Thoracic aorta (tissue), 2 donors: Measurements from ENCODE around the gene ZNF470. TPM values are rescaled to one million over a fixed set of nuclear protein-coding genes. Genes with fewer than 3 reads are reported as not detected.

ENCODE experiments used
- ATAC-seq: fragments of 150-250 bp; one replicate; pipeline ENCODE4 v1.8.0; 2017; ENCODE audit warnings: low read depth; ENCODE audit not compliant: insufficient number of reproducible peaks, low FRiP score
- DNase-seq: peaks from one replicate; pipeline ENCODE4 v3.0.0-alpha.2; 2020; ENCODE audit warnings: low spot score
- H3K27ac ChIP-seq, 2 donors: fragments of 200-600 bp; sonication (generic); 1 replicate in 1 of 2; 2 replicates in 1 of 2; pipeline ENCODE4 v1.5.1; 2016; ENCODE audit warnings: mild to moderate bottlenecking in 2 of 2, moderate library complexity in 2 of 2
- H3K27me3 ChIP-seq: fragments of 200-600 bp; sonication (generic); replicated peaks from 2 replicates; pipeline ENCODE4 v1.6.0; 2016; ENCODE audit warnings: mild to moderate bottlenecking; ENCODE audit not compliant: insufficient read depth
- H3K36me3 ChIP-seq: fragments of 200-600 bp; sonication (generic); one replicate; pipeline ENCODE4 v1.5.1; 2016
- H3K4me1 ChIP-seq, 2 donors: fragments of 200-600 bp; sonication (generic); 1 replicate in 1 of 2; 2 replicates in 1 of 2; pipeline versions ENCODE4 v1.5.1 to v1.6.0; 2016; ENCODE audit warnings: low read depth in 2 of 2, mild to moderate bottlenecking in 1 of 2; ENCODE audit not compliant: control insufficient read depth in 1 of 2
- H3K4me3 ChIP-seq: fragments of 200-600 bp; sonication (generic); 2 replicates; pipeline ENCODE4 v1.5.1; 2016; ENCODE audit warnings: mild to moderate bottlenecking
- H3K9me3 ChIP-seq: fragments of 200-600 bp; sonication (generic); 2 replicates; pipeline ENCODE4 v1.5.1; 2016
- total RNA-seq, 2 donors: library from RNA; depleted of rRNA; stranded (reverse); fragments of >200 nt; gene quantifications; one replicate each; pipeline versions ENCODE4 v1.1.0 to v1.2.3, GENCODE V29; 2016
- TF ChIP-seq, protein P1 (sequence below): fragments of 200-600 bp; sonication (generic); IDR thresholded peaks from one replicate; pipeline ENCODE4 v1.5.1; 2019; ENCODE audit warnings: antibody characterized with exemption

ZNF470 gene
- total RNA-seq, 2 donors from 2014 or later, result 4.1 to 5.7 TPM

GRCh38 chr19:56619121-56619520 is 51.9 kb downstream of the ZNF470 start:
- TF ChIP-seq, protein P1, sequence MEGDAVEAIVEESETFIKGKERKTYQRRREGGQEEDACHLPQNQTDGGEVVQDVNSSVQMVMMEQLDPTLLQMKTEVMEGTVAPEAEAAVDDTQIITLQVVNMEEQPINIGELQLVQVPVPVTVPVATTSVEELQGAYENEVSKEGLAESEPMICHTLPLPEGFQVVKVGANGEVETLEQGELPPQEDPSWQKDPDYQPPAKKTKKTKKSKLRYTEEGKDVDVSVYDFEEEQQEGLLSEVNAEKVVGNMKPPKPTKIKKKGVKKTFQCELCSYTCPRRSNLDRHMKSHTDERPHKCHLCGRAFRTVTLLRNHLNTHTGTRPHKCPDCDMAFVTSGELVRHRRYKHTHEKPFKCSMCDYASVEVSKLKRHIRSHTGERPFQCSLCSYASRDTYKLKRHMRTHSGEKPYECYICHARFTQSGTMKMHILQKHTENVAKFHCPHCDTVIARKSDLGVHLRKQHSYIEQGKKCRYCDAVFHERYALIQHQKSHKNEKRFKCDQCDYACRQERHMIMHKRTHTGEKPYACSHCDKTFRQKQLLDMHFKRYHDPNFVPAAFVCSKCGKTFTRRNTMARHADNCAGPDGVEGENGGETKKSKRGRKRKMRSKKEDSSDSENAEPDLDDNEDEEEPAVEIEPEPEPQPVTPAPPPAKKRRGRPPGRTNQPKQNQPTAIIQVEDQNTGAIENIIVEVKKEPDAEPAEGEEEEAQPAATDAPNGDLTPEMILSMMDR, result no peak
- DNase-seq (no peak), ATAC-seq (no peak)
- Histone ChIP-seq H3K36me3 (peaks cover 58% of the 10 kb centered on the region), H3K4me3 (no peak overlapping the region), H3K4me1 (no peaks in the 10 kb centered on the region), H3K9me3 (peaks cover 87% of the 10 kb centered on the region), H3K27me3 (no peaks in the 10 kb centered on the region), H3K27ac (no peak overlapping the region)

DNA sequence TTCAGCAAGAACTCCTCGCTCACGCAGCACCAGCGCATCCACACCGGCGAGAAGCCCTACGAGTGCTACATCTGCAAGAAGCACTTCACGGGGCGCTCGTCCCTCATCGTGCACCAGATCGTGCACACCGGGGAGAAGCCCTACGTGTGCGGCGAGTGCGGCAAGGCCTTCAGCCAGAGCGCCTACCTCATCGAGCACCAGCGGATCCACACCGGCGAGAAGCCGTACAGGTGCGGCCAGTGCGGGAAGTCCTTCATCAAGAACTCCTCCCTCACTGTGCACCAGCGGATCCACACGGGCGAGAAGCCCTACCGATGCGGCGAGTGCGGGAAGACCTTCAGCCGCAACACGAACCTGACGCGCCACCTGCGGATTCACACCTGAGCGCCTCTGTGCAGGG is 55.1 kb downstream of the ZNF470 start:
- TF ChIP-seq, protein P1, result no peak
- H3K27me3 ChIP-seq, result no peaks in the 10 kb centered on the region
- DNase-seq (no peak), ATAC-seq (no peak)
- H3K4me1 ChIP-seq, result no peaks in the 10 kb centered on the region
- H3K27ac ChIP-seq, result no peak overlapping the region
- peaks cover 65% of the 10 kb centered on the region for H3K36me3 ChIP-seq
- H3K9me3 ChIP-seq, result peaks cover 94% of the 10 kb centered on the region
- no peak overlapping the region for H3K4me3 ChIP-seq

GRCh38 chr19:56623006-56623405 is 55.7 kb downstream of the ZNF470 start:
- no peak for ATAC-seq
- Histone ChIP-seq H3K27me3 (no peaks in the 10 kb centered on the region), H3K36me3 (peaks cover 60% of the 10 kb centered on the region), H3K4me3 (no peak overlapping the region), H3K4me1 (no peaks in the 10 kb centered on the region), H3K9me3 (peaks cover 94% of the 10 kb centered on the region), H3K27ac (no peak overlapping the region)
- no peak for DNase-seq
- TF ChIP-seq, protein P1, result no peak

- H3K9me3 ChIP-seq, result peaks cover 88% of the 10 kb centered on the region
These were observed 58.4 kb downstream of the ZNF470 start for GRCh38 chr19:56625708-56626107.

DNA sequence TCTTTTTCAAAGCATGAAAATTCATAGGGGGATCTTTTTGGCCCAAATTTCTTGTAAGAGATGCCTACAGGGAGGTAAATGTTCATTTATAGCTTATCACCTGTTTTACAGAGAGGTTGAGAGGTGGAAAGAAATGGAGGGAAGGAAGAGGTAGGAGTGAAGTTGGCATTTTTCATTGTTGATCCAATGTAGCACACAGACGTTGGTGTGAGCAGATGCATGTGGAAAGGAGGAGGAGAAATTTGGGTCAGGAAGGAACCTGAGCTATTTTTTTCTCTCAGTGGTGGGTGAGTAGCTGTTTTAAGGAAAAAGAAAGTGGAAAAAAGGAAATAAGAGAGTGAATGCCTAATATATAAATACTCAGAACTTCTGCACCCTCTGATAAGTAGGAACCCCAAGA is 65.8 kb downstream of the ZNF470 start:
- Histone ChIP-seq H3K27me3 (no peaks in the 10 kb centered on the region), H3K4me1 (no peaks in the 10 kb centered on the region), H3K4me3 (no peak overlapping the region), H3K27ac (no peak overlapping the region), H3K36me3 (no peaks in the 10 kb centered on the region), H3K9me3 (peaks cover 62% of the 10 kb centered on the region)
- DNase-seq (no peak), ATAC-seq (no peak)
- TF ChIP-seq, protein P1, result no peak

More at GRCh38 chr19:56625708-56626107, 58.4 kb downstream of the ZNF470 start:
- Histone ChIP-seq H3K4me1 (no peaks in the 10 kb centered on the region), H3K27me3 (no peaks in the 10 kb centered on the region), H3K27ac (no peak overlapping the region), H3K36me3 (peaks cover 45% of the 10 kb centered on the region), H3K4me3 (no peak overlapping the region)
- no peak for ATAC-seq
- TF ChIP-seq, protein P1, result no peak
- DNase-seq, result no peak
